ENCODE data around the gene MN1. TPM values are rescaled to one million over a fixed set of nuclear protein-coding genes. Genes with fewer than 3 reads are reported as not detected.

MN1 gene
- total RNA-seq, 2 donors from 2014 or later: 1.0 to 5.6 TPM

- Histone ChIP-seq H3K4me1 (no peaks in the 10 kb centered on the region), H3K9me3 (no peaks in the 10 kb centered on the region), H3K4me3 (no peak overlapping the region), H3K27me3 (no peaks in the 10 kb centered on the region), H3K27ac (no peak overlapping the region), H3K36me3 (replicated peaks in 1 of 2; ENCODE audit: insufficient read depth in 1 of 2, low read depth in 2 of 2) (no peaks in the 10 kb centered on the region)
- ATAC-seq (no peak), DNase-seq (no peak)
- TF ChIP-seq POLR2A (IDR thresholded peaks at IDR 0.05) (no peak), CTCF (IDR thresholded peaks at IDR 0.05) (no peak)
- WGBS, 2 donors: 83 to 84% methylated on average over 8 of the region's 8 CpGs
- intact Hi-C loops (cut with DNase I): no loop called here
Measured at GRCh38 chr22:27760474-27760873, 41.1 kb downstream of the MN1 start.

- Histone ChIP-seq H3K4me3 (no peak overlapping the region), H3K36me3 (replicated peaks in 1 of 2; ENCODE audit: insufficient read depth in 1 of 2, low read depth in 2 of 2) (no peaks in the 10 kb centered on the region), H3K9me3 (no peaks in the 10 kb centered on the region), H3K27me3 (no peaks in the 10 kb centered on the region), H3K27ac (no peak overlapping the region), H3K4me1 (no peaks in the 10 kb centered on the region)
- TF ChIP-seq POLR2A (IDR thresholded peaks at IDR 0.05): no peak
- no peak for TF ChIP-seq CTCF (IDR thresholded peaks at IDR 0.05)
- WGBS, 2 donors: 89 to 91% methylated on average over 6 of the region's 6 CpGs
- no peak for ATAC-seq
- no peak for DNase-seq
- intact Hi-C loops (cut with DNase I): no loop called here
Measured at GRCh38 chr22:27757928-27758525, 43.5 kb downstream of the MN1 start.

GRCh38 chr22:27756212-27756660 is 45.3 kb downstream of the MN1 start:
- WGBS, 2 donors: 74 to 82% methylated on average over 6 to 16 of the region's 16 CpGs
- Histone ChIP-seq H3K4me1 (no peaks in the 10 kb centered on the region), H3K27me3 (no peaks in the 10 kb centered on the region), H3K9me3 (no peaks in the 10 kb centered on the region), H3K36me3 (replicated peaks in 1 of 2; ENCODE audit: insufficient read depth in 1 of 2, low read depth in 2 of 2) (no peaks in the 10 kb centered on the region), H3K27ac (no peak overlapping the region), H3K4me3 (no peak overlapping the region)
- intact Hi-C loops (cut with DNase I): no loop called here
- DNase-seq: no peak
- ATAC-seq: no peak
- TF ChIP-seq POLR2A (IDR thresholded peaks at IDR 0.05): no peak
- TF ChIP-seq CTCF (IDR thresholded peaks at IDR 0.05): no peak

GRCh38 chr22:27755521-27756211 is 45.9 kb downstream of the MN1 start:
- Histone ChIP-seq H3K4me1 (no peaks in the 10 kb centered on the region), H3K4me3 (no peak overlapping the region), H3K9me3 (no peaks in the 10 kb centered on the region), H3K36me3 (replicated peaks in 1 of 2; ENCODE audit: insufficient read depth in 1 of 2, low read depth in 2 of 2) (no peaks in the 10 kb centered on the region), H3K27ac (no peak overlapping the region), H3K27me3 (no peaks in the 10 kb centered on the region)
- 76 to 79% methylated on average over 19 of the region's 19 CpGs for WGBS, 2 donors
- no peak for DNase-seq
- intact Hi-C loops (cut with DNase I): no loop called here
- ATAC-seq: no peak
- TF ChIP-seq POLR2A (IDR thresholded peaks at IDR 0.05) (no peak), CTCF (IDR thresholded peaks at IDR 0.05) (no peak)
